ENCODE measurements around the gene RLN1. TPM values are rescaled to one million over a fixed set of nuclear protein-coding genes. Genes with fewer than 3 reads are reported as not detected.

The RLN1 gene
- total RNA-seq, 4 donors from 2014 or later, result not detected

DNA sequence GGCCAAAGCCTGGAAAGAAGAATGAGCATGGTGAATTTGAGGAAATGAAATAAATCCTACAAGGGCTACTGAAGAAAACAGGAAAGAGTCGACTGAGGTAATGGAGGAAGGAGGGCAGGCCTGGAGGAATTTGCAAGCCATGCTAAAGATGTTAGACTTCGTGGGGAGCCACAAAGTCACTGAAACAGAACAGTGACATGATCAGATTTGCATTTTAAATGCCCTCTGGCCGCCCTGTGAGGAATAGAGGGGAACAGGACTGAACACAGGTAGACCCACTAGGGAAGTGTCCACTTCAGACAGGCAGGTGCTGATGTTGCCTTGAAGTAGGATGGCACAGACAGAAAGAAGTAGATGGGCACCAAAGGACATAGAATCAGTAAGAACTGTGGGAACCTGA, 42.8 kb upstream of the RLN1 start:
- intact Hi-C loops (cut with DNase I; ENCODE audit: low total_unique reads), result no loop called here
- DNase-seq (no peak), ATAC-seq (no peak)
- Histone ChIP-seq H3K9me3 (no peaks in the 10 kb centered on the region), H3K27ac (no peak overlapping the region), H3K4me1 (peaks cover 0 to 2% of the 10 kb centered on the region in 2 donors), H3K36me3 (no peaks in the 10 kb centered on the region), H3K4me3 (no peak overlapping the region), H3K27me3 (no peaks in the 10 kb centered on the region)
- TF ChIP-seq CTCF (IDR thresholded peaks at IDR 0.05 in 4 of 5, conservative IDR thresholded peaks at IDR 0.05 in 1 of 5) (no peak), POLR2A (IDR thresholded peaks at IDR 0.05) (no peak)
- in situ Hi-C loops (cut with MboI; ENCODE audit: low sequenced_read_pairs in 4 of 4), result no loop called here

- no peak for DNase-seq
- TF ChIP-seq CTCF (IDR thresholded peaks at IDR 0.05 in 4 of 5, conservative IDR thresholded peaks at IDR 0.05 in 1 of 5) (no peak), POLR2A (IDR thresholded peaks at IDR 0.05) (no peak)
- in situ Hi-C loops (cut with MboI; ENCODE audit: low sequenced_read_pairs in 4 of 4), result no loop called here
- Histone ChIP-seq H3K4me1 (no peaks in the 10 kb centered on the region), H3K4me3 (no peak overlapping the region), H3K27ac (no peak overlapping the region), H3K27me3 (no peaks in the 10 kb centered on the region), H3K9me3 (no peaks in the 10 kb centered on the region), H3K36me3 (no peaks in the 10 kb centered on the region)
- intact Hi-C loops (cut with DNase I; ENCODE audit: low total_unique reads), result no loop called here
- no peak for ATAC-seq
Observed at GRCh38 chr9:5375790-5376477, 36.3 kb upstream of the RLN1 start.

DNA sequence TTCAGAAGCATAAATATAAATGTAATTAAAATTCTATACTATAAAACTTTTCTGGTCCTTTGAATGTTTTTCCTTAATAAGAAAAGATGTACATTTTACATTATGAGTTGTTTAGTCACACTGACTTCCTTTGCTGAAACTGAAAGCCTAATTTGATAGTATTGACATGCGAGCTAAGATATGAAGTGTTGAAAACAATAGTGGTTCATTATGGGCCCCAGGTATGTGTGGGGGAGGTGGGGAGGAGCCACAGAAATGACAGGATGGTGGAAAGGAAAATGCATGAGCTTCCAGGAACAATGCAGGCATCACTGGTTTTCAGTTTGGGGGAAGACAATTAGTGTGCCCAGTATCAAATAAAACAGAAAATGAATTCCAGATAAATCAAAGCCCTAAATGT, 35.4 kb upstream of the RLN1 start:
- DNase-seq (no peak), ATAC-seq (no peak)
- Histone ChIP-seq H3K9me3 (no peaks in the 10 kb centered on the region), H3K4me1 (no peaks in the 10 kb centered on the region), H3K36me3 (no peaks in the 10 kb centered on the region), H3K4me3 (no peak overlapping the region), H3K27ac (no peak overlapping the region), H3K27me3 (no peaks in the 10 kb centered on the region)
- TF ChIP-seq CTCF (IDR thresholded peaks at IDR 0.05 in 4 of 5, conservative IDR thresholded peaks at IDR 0.05 in 1 of 5) (no peak), POLR2A (IDR thresholded peaks at IDR 0.05) (no peak)
- in situ Hi-C loops (cut with MboI; ENCODE audit: low sequenced_read_pairs in 4 of 4) (no loop called here), intact Hi-C loops (cut with DNase I; ENCODE audit: low total_unique reads) (no loop called here)

- no peak for ATAC-seq
- intact Hi-C loops (cut with DNase I; ENCODE audit: low total_unique reads), result no loop called here
- H3K4me3 ChIP-seq, result no peak overlapping the region
Observed at GRCh38 chr9:5364294-5365024, 24.8 kb upstream of the RLN1 start.

More at GRCh38 chr9:5364294-5365024, 24.8 kb upstream of the RLN1 start:
- no peaks in the 10 kb centered on the region for H3K9me3 ChIP-seq
- H3K36me3 ChIP-seq, result peaks cover 0 to 4% of the 10 kb centered on the region in 2 donors
- H3K27ac ChIP-seq, result no peak overlapping the region
- in situ Hi-C loops (cut with MboI; ENCODE audit: low sequenced_read_pairs in 4 of 4), result no loop called here
- DNase-seq, result no peak
- no peak for TF ChIP-seq POLR2A (IDR thresholded peaks at IDR 0.05)
- no peak for TF ChIP-seq CTCF (IDR thresholded peaks at IDR 0.05 in 4 of 5, conservative IDR thresholded peaks at IDR 0.05 in 1 of 5)
- no peaks in the 10 kb centered on the region for H3K27me3 ChIP-seq
- H3K4me1 ChIP-seq, result no peaks in the 10 kb centered on the region
